ENCODE data around the gene RPRM.
"Not testable (repeated sequence)": the region's sequence is repeated elsewhere in the genome, so short reads cannot be mapped to it uniquely, and the experiment has no call there.

RPRM gene

DNA sequence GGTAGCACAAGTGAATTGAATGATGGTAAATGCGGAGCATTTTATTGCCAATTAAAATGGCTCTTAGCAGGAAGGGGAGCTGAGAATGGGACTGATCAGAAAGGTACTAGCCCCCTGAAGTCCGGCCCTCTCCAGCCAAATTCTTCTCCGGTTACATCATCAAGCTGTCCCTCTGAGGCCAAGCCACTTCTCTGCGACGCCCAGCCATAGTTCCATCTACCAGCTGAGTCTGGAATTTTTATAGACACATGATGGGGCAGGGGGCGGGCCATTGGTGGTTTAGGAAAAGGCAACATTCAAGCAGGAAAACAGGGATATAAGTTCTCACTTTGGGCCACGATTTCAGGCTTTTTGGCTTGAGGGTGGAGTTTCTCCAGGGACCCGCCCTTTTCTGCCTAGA is 22.7 kb downstream of the RPRM start:
- DNase-seq (ENCODE audit: low read depth in 3 of 3), result no peak

DNA sequence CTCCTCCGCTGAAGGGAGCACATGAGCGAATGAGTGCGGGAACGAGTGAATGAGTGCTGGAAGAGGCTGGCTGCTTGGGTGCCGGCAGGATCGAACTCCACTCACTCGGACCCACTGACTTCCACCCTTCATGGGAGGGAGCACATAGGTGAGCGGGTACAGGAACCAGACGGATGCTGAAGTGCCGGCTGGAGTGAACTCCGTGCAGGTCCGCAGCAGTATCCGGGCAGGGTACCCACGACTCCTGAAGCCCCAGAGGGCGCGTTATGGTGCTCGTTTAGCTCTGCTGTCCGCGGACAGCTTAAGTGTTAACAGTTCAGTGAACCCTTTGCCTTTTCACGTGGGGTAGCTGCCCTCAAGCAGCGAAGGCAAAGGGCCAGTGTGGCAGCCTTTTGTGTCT is 23.2 kb downstream of the RPRM start:
- no peak for DNase-seq (ENCODE audit: low read depth in 3 of 3)

DNA sequence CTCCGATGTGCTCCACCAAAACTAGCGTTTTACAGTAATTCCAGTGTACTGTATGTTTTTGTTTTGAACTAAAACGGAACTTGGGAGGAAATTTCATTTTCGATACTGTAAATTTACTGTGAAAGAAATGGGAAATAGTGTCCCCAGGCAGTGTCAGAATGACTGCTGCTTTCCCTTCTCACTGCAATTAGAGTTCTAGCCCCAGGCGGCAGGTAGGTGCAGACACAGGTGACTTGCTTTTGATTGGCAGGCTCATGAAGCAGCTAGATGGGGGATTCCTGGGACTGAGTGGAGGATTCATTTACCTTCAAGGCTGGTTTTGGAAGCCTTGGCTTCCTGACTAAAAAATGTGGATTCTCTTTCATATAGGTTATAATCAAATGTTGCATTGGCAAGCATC is 27.0 kb downstream of the RPRM start:
- no peak for DNase-seq (ENCODE audit: low read depth in 3 of 3)

DNA sequence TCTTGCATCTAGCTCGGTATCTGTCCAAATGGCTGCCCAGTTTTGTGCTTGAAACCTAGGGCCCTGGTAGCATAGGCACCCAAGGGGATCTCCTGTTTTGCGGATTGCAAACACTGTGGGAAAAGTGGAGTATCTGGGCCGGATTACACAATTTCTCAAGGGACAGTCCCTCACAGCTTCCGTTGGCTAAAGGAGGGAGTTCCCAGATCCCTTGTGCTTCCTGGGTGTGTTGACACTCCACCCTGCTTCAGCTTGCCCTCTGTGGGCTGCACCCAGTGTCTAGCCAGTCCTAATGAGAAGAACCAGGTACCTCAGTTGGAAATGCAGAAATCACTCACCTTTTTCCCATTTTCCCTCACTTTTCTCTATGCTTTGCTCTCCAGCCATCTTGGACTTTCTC is 35.5 kb downstream of the RPRM start:
- no peak for DNase-seq (ENCODE audit: low read depth in 3 of 3)

DNA sequence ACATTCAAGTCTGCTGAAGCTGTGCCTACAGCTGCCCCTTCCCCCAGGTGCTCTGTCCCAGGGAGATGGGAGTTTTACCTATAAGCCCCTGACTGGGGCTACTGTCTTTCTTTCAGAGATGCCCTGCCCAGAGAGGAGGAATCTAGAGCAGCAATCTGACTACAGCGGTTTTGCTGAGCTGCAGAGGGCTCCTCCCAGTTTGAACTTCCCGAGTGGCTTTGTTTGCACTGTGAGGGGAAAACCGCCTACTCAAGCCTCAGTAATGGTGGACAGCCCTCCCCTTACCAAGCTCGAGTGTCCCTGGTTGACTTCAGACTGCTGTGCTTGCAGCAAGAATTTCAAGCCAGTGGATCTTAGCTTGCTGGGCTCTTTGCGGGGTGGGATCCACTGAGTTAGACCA is 35.9 kb downstream of the RPRM start:
- DNase-seq (ENCODE audit: low read depth in 3 of 3), result not testable (repeated sequence)

- DNase-seq (ENCODE audit: low read depth in 3 of 3), result not testable (repeated sequence)
These were observed 38.5 kb downstream of the RPRM start for GRCh38 chr2:153440090-153440489.

DNA sequence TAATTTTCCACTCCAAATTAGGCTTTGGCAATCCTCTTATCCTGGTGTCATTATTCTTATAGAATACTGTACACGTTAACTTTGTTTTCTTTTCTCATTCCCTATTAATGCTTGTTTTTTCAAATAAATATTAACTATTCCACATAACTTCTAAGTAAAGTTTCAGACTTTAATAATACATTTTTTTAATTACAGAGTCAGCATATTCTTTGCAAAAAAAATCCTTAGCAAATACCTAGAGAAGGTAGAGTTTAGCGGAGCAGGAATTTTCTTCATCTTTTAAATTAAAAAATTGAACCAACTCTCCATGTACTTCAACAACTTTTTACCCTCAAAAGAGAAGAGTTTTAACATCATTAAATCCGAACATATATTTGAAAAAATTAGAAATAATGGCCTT is 45.2 kb downstream of the RPRM start:
- DNase-seq (ENCODE audit: low read depth in 3 of 3), result no peak

DNA sequence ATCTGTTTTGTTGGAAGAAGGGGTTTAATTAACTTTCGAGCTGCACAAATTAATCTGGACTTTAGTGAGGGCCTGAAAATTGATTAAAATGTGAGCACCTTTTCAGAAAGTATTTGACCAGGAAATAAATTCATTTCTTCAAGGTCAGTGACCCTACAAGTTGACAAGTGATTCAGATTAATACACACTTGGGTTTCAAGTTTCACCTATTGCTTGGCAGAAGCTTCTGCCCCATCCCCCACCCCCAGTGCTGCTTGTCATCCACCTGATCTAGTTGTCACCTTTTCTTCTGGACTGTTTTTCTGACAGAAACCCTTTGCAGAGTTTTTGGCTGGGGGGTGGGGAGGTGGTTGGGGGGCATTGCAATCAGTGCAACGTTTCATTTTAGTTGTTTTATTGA is 46.2 kb downstream of the RPRM start:
- DNase-seq (ENCODE audit: low read depth in 3 of 3), result no peak

- no peak for DNase-seq (ENCODE audit: low read depth in 3 of 3)
These were observed 47.4 kb downstream of the RPRM start for GRCh38 chr2:153431114-153431513.

All from stimulated activated CD4-positive, alpha-beta T cell treated with anti-CD3 and anti-CD28 coated beads, TNF-alpha, amount 100 ng/mL, for 24 hours (primary cell).